ENCODE results near the gene TMEM38A.
"Not testable (repeated sequence)": the region's sequence is repeated elsewhere in the genome, so short reads cannot be mapped to it uniquely, and the experiment has no call there.

The TMEM38A gene

GRCh38 chr19:16673231-16673630, 12.3 kb downstream of the TMEM38A start:
- DNase-seq (ENCODE audit: insufficient read length, low spot score) (no peak), FAIRE-seq (no peak)

GRCh38 chr19:16673839-16674238, 12.9 kb downstream of the TMEM38A start:
- not testable (repeated sequence) for DNase-seq (ENCODE audit: insufficient read length, low spot score); FAIRE-seq

GRCh38 chr19:16676101-16676798, 15.3 kb downstream of the TMEM38A start:
- FAIRE-seq, result no peak

GRCh38 chr19:16677055-16677454, 16.1 kb downstream of the TMEM38A start:
- no peak for DNase-seq (ENCODE audit: insufficient read length, low spot score)
- no peak for FAIRE-seq

More at GRCh38 chr19:16676101-16676798, 15.3 kb downstream of the TMEM38A start:
- no peak for DNase-seq (ENCODE audit: insufficient read length, low spot score)

- no peak for FAIRE-seq
- DNase-seq (ENCODE audit: insufficient read length, low spot score), result no peak
Observed at GRCh38 chr19:16678498-16678897, 17.6 kb downstream of the TMEM38A start.

- no peak for FAIRE-seq
Observed at GRCh38 chr19:16679811-16680210, 18.9 kb downstream of the TMEM38A start.

GRCh38 chr19:16682539-16682938, 21.6 kb downstream of the TMEM38A start:
- DNase-seq (ENCODE audit: insufficient read length, low spot score), result no peak
- no peak for FAIRE-seq

More at GRCh38 chr19:16679811-16680210, 18.9 kb downstream of the TMEM38A start:
- no peak for DNase-seq (ENCODE audit: insufficient read length, low spot score)

- FAIRE-seq (no peak), DNase-seq (ENCODE audit: insufficient read length, low spot score) (no peak)
Observed at GRCh38 chr19:16684216-16684615, 23.3 kb downstream of the TMEM38A start.

- DNase-seq (ENCODE audit: insufficient read length, low spot score) (no peak), FAIRE-seq (no peak)
Observed at GRCh38 chr19:16688084-16688483, 27.1 kb downstream of the TMEM38A start.

- no peak for FAIRE-seq
Observed at GRCh38 chr19:16698914-16699313, 38.0 kb downstream of the TMEM38A start.

GRCh38 chr19:16702123-16702522, 41.2 kb downstream of the TMEM38A start:
- no peak for DNase-seq (ENCODE audit: insufficient read length, low spot score)
- no peak for FAIRE-seq

More at GRCh38 chr19:16698914-16699313, 38.0 kb downstream of the TMEM38A start:
- DNase-seq (ENCODE audit: insufficient read length, low spot score), result no peak

GRCh38 chr19:16703677-16704076, 42.7 kb downstream of the TMEM38A start:
- no peak for FAIRE-seq

GRCh38 chr19:16710870-16711269, 49.9 kb downstream of the TMEM38A start:
- DNase-seq (ENCODE audit: insufficient read length, low spot score); FAIRE-seq: not testable (repeated sequence)

More at GRCh38 chr19:16703677-16704076, 42.7 kb downstream of the TMEM38A start:
- no peak for DNase-seq (ENCODE audit: insufficient read length, low spot score)

GRCh38 chr19:16712295-16712694, 51.4 kb downstream of the TMEM38A start:
- DNase-seq (ENCODE audit: insufficient read length, low spot score); FAIRE-seq: not testable (repeated sequence)

GRCh38 chr19:16714702-16715287, 53.9 kb downstream of the TMEM38A start:
- DNase-seq (ENCODE audit: insufficient read length, low spot score), result peak; percentile 43
- no peak for FAIRE-seq

GRCh38 chr19:16715611-16716010, 54.7 kb downstream of the TMEM38A start:
- FAIRE-seq (no peak), DNase-seq (ENCODE audit: insufficient read length, low spot score) (no peak)

- no peak for DNase-seq (ENCODE audit: insufficient read length, low spot score)
- FAIRE-seq, result no peak
Observed at GRCh38 chr19:16721051-16721450, 60.1 kb downstream of the TMEM38A start.

- DNase-seq (ENCODE audit: insufficient read length, low spot score) (no peak), FAIRE-seq (no peak)
Observed at GRCh38 chr19:16722591-16722990, 61.7 kb downstream of the TMEM38A start.

GRCh38 chr19:16726916-16727315, 66.0 kb downstream of the TMEM38A start:
- no peak for FAIRE-seq
- no peak for DNase-seq (ENCODE audit: insufficient read length, low spot score)

GRCh38 chr19:16735650-16736266, 74.8 kb downstream of the TMEM38A start:
- not testable (repeated sequence) for FAIRE-seq; DNase-seq (ENCODE audit: insufficient read length, low spot score)

- DNase-seq (ENCODE audit: insufficient read length, low spot score) (no peak), FAIRE-seq (no peak)
Observed at GRCh38 chr19:16736709-16737108, 75.8 kb downstream of the TMEM38A start.

- FAIRE-seq, result no peak
- DNase-seq (ENCODE audit: insufficient read length, low spot score), result no peak
Observed at GRCh38 chr19:16737911-16738310, 77.0 kb downstream of the TMEM38A start.

All from GM19239 (cell line).